DOHH2 (cell line): ENCODE measurements around the gene ZNF708.
"Not testable (repeated sequence)": the region's sequence is repeated elsewhere in the genome, so short reads cannot be mapped to it uniquely, and the experiment has no call there.

Experiments
- H3F3A ChIP-seq: fragments of 200-600 bp; sonication (generic), shearing (Covaris generic); 2 replicates; pipeline ENCODE4 v1.6.0; 2016; ENCODE audit warnings: antibody characterized with exemption, mild to moderate bottlenecking; ENCODE audit not compliant: control insufficient read depth, insufficient read depth
- H3K27ac ChIP-seq: fragments of 200-600 bp; sonication (generic); 2 replicates; pipeline ENCODE4 v1.5.1; 2014; ENCODE audit warnings: low read depth, mild to moderate bottlenecking, low read length, moderate library complexity
- H3K27me3 ChIP-seq: fragments of 200-600 bp; sonication (generic); 2 replicates; pipeline ENCODE4 v1.6.1; 2014; ENCODE audit warnings: mild to moderate bottlenecking, low read length, mixed read lengths; ENCODE audit not compliant: control insufficient read depth
- H3K36me3 ChIP-seq: fragments of 200-600 bp; sonication (generic); 2 replicates; pipeline ENCODE4 v1.6.1; 2014; ENCODE audit warnings: mild to moderate bottlenecking, low read length, moderate library complexity, mixed read lengths; ENCODE audit not compliant: control insufficient read depth
- H3K4me1 ChIP-seq: fragments of 200-600 bp; sonication (generic); 2 replicates; pipeline ENCODE4 v1.6.1; 2014; ENCODE audit warnings: mild to moderate bottlenecking, low read length, mixed read lengths; ENCODE audit not compliant: control insufficient read depth
- H3K4me2 ChIP-seq: fragments of 200-600 bp; sonication (generic); 2 replicates; pipeline ENCODE4 v1.6.0; 2014; ENCODE audit warnings: mild to moderate bottlenecking, low read length, moderate library complexity
- H3K4me3 ChIP-seq: fragments of 200-600 bp; sonication (generic); 2 replicates; pipeline ENCODE4 v1.5.1; 2014; ENCODE audit warnings: mild to moderate bottlenecking, low read length, mixed read lengths
- H3K79me2 ChIP-seq: fragments of 200-600 bp; sonication (generic); 2 replicates; pipeline ENCODE4 v1.6.1; 2014; ENCODE audit warnings: mild to moderate bottlenecking, low read length, mixed read lengths; ENCODE audit not compliant: control insufficient read depth
- H3K9me2 ChIP-seq: fragments of 200-600 bp; sonication (generic); replicated peaks from 2 replicates; pipeline ENCODE4 v1.6.1; 2014; ENCODE audit warnings: mild to moderate bottlenecking, low read length, mixed read lengths; ENCODE audit not compliant: control insufficient read depth
- H3K9me3 ChIP-seq: fragments of 200-600 bp; sonication (generic); 2 replicates; pipeline ENCODE4 v1.6.1; 2014; ENCODE audit warnings: antibody characterized with exemption, low read length, mixed read lengths; ENCODE audit not compliant: control insufficient read depth, insufficient read depth
- H4K20me1 ChIP-seq: fragments of 200-600 bp; sonication (generic); 2 replicates; pipeline ENCODE4 v1.6.0; 2014; ENCODE audit warnings: low read depth, mild to moderate bottlenecking, antibody characterized with exemption, low read length, moderate library complexity; ENCODE audit not compliant: control insufficient read depth, insufficient read depth
- CTCF ChIP-seq: fragments of 200-600 bp; sonication (generic); IDR thresholded peaks from one replicate; pipeline ENCODE4 v1.5.1; 2014; ENCODE audit warnings: antibody characterized with exemption, mild to moderate bottlenecking, low read depth, low read length; ENCODE audit not compliant: poor library complexity, severe bottlenecking
- EZH2phosphoT487 ChIP-seq: fragments of 200-600 bp; sonication (generic); IDR thresholded peaks from 2 replicates; pipeline ENCODE4 v1.6.1; 2017; ENCODE audit warnings: borderline replicate concordance, mild to moderate bottlenecking, antibody characterized with exemption, low read length, moderate library complexity, mixed read lengths

The ZNF708 gene

GRCh38 chr19:21264891-21265290, 64.3 kb downstream of the ZNF708 start:
- Histone ChIP-seq H3K9me3 (no peaks in the 10 kb centered on the region), H3F3A (no peaks in the 10 kb centered on the region)

GRCh38 chr19:21264416-21264815, 64.8 kb downstream of the ZNF708 start:
- Histone ChIP-seq H3K27ac (no peak overlapping the region), H3K9me2 (no peaks in the 10 kb centered on the region), H3K9me3 (no peaks in the 10 kb centered on the region), H4K20me1 (no peaks in the 10 kb centered on the region), H3K4me2 (no peak overlapping the region), H3F3A (no peaks in the 10 kb centered on the region), H3K4me3 (no peak overlapping the region), H3K36me3 (no peaks in the 10 kb centered on the region), H3K27me3 (no peaks in the 10 kb centered on the region), H3K79me2 (no peaks in the 10 kb centered on the region), H3K4me1 (no peaks in the 10 kb centered on the region)
- no peak for TF ChIP-seq CTCF
- no peak for TF ChIP-seq EZH2phosphoT487

More at GRCh38 chr19:21264891-21265290, 64.3 kb downstream of the ZNF708 start:
- Histone ChIP-seq H4K20me1 (no peaks in the 10 kb centered on the region), H3K27ac (no peak overlapping the region), H3K79me2 (no peaks in the 10 kb centered on the region), H3K4me2 (no peak overlapping the region), H3K9me2 (no peaks in the 10 kb centered on the region), H3K4me3 (no peak overlapping the region), H3K4me1 (no peaks in the 10 kb centered on the region), H3K36me3 (no peaks in the 10 kb centered on the region), H3K27me3 (no peaks in the 10 kb centered on the region)
- TF ChIP-seq CTCF = no peak

- not testable (repeated sequence) for H3K36me3 ChIP-seq, H3K27ac ChIP-seq, H3K4me1 ChIP-seq, H3K9me2 ChIP-seq, H3K4me2 ChIP-seq, H3F3A ChIP-seq, H4K20me1 ChIP-seq, H3K27me3 ChIP-seq, H3K4me3 ChIP-seq, H3K9me3 ChIP-seq, H3K79me2 ChIP-seq
Observed at GRCh38 chr19:21260848-21261381, 68.3 kb downstream of the ZNF708 start.

GRCh38 chr19:21260164-21260847, 68.9 kb downstream of the ZNF708 start:
- H3K36me3 ChIP-seq = no peaks in the 10 kb centered on the region
- no peaks in the 10 kb centered on the region for H4K20me1 ChIP-seq
- no peaks in the 10 kb centered on the region for H3K79me2 ChIP-seq
- no peaks in the 10 kb centered on the region for H3F3A ChIP-seq
- H3K27ac ChIP-seq = no peak overlapping the region
- H3K4me3 ChIP-seq = no peak overlapping the region
- no peaks in the 10 kb centered on the region for H3K4me1 ChIP-seq
- TF ChIP-seq CTCF (no peak), EZH2phosphoT487 (no peak)
- H3K27me3 ChIP-seq = no peaks in the 10 kb centered on the region
- H3K4me2 ChIP-seq = no peak overlapping the region
- H3K9me3 ChIP-seq = no peaks in the 10 kb centered on the region
- H3K9me2 ChIP-seq = no peaks in the 10 kb centered on the region

- H3K9me3 ChIP-seq, H3F3A ChIP-seq, H4K20me1 ChIP-seq, H3K4me2 ChIP-seq, H3K4me1 ChIP-seq, H3K4me3 ChIP-seq, H3K9me2 ChIP-seq, H3K27ac ChIP-seq, H3K36me3 ChIP-seq, H3K27me3 ChIP-seq, H3K79me2 ChIP-seq: not testable (repeated sequence)
Observed at GRCh38 chr19:21259421-21260124, 69.6 kb downstream of the ZNF708 start.
